GDM1 (cell line): ENCODE data around the gene CAMK4.
"Not testable (repeated sequence)": the region's sequence is repeated elsewhere in the genome, so short reads cannot be mapped to it uniquely, and the experiment has no call there.

ENCODE experiments used
- DNase-seq: peaks from one replicate; lab custom pipeline; 2025; lab: John Stamatoyannopoulos, UW

CAMK4 gene

GRCh38 chr5:111383288-111383970 is 159.2 kb downstream of the CAMK4 start:
- no peak for DNase-seq

GRCh38 chr5:111384220-111384619 is 160.0 kb downstream of the CAMK4 start:
- no peak for DNase-seq

- no peak for DNase-seq
These were observed 160.9 kb downstream of the CAMK4 start for GRCh38 chr5:111385051-111385450.

- no peak for DNase-seq
These were observed 162.0 kb downstream of the CAMK4 start for GRCh38 chr5:111385970-111386831.

GRCh38 chr5:111386832-111387162 is 162.6 kb downstream of the CAMK4 start:
- no peak for DNase-seq

GRCh38 chr5:111387361-111387760 is 163.2 kb downstream of the CAMK4 start:
- DNase-seq = no peak

GRCh38 chr5:111389390-111390082 is 165.4 kb downstream of the CAMK4 start:
- no peak for DNase-seq

GRCh38 chr5:111392181-111392580 is 168.0 kb downstream of the CAMK4 start:
- no peak for DNase-seq

- no peak for DNase-seq
These were observed 170.4 kb downstream of the CAMK4 start for GRCh38 chr5:111394586-111394985.

- DNase-seq = no peak
These were observed 173.8 kb downstream of the CAMK4 start for GRCh38 chr5:111398013-111398412.

- no peak for DNase-seq
These were observed 174.9 kb downstream of the CAMK4 start for GRCh38 chr5:111399113-111399512.

GRCh38 chr5:111401906-111402305 is 177.7 kb downstream of the CAMK4 start:
- DNase-seq = no peak

GRCh38 chr5:111404270-111404769 is 180.1 kb downstream of the CAMK4 start:
- DNase-seq = no peak

- DNase-seq = no peak
These were observed 183.4 kb downstream of the CAMK4 start for GRCh38 chr5:111407562-111407961.

- no peak for DNase-seq
These were observed 184.6 kb downstream of the CAMK4 start for GRCh38 chr5:111408817-111409216.

GRCh38 chr5:111409266-111409665 is 185.1 kb downstream of the CAMK4 start:
- not testable (repeated sequence) for DNase-seq

- not testable (repeated sequence) for DNase-seq
These were observed 185.9 kb downstream of the CAMK4 start for GRCh38 chr5:111410067-111410466.

GRCh38 chr5:111411301-111411700 is 187.1 kb downstream of the CAMK4 start:
- no peak for DNase-seq

- DNase-seq = no peak
These were observed 188.4 kb downstream of the CAMK4 start for GRCh38 chr5:111412593-111412992.

GRCh38 chr5:111415053-111415452 is 190.9 kb downstream of the CAMK4 start:
- DNase-seq = no peak

- DNase-seq = no peak
These were observed 198.1 kb downstream of the CAMK4 start for GRCh38 chr5:111422245-111422644.
